OCI-LY1 (cell line): ENCODE measurements around the gene KATNIP.

Experiments
- H2AFZ ChIP-seq: fragments of 200-600 bp; sonication (generic), shearing (Covaris generic); 2 replicates; pipeline ENCODE4 v1.6.0; 2014; ENCODE audit warnings: antibody characterized with exemption, mild to moderate bottlenecking, low read length
- H3F3A ChIP-seq: fragments of 200-600 bp; sonication (generic), shearing (Covaris generic); 2 replicates; pipeline ENCODE4 v1.6.0; 2014; ENCODE audit warnings: mild to moderate bottlenecking, antibody characterized with exemption, low read length, moderate library complexity; ENCODE audit not compliant: insufficient read depth
- H3K27ac ChIP-seq: fragments of 200-600 bp; sonication (generic); 2 replicates; pipeline ENCODE4 v1.5.1; 2014; ENCODE audit warnings: low read length, mixed run types, mild to moderate bottlenecking, low read depth; ENCODE audit not compliant: poor library complexity, severe bottlenecking
- H3K27me3 ChIP-seq: fragments of 200-600 bp; sonication (generic); 2 replicates; pipeline ENCODE4 v1.6.0; 2014; ENCODE audit warnings: antibody characterized with exemption, mild to moderate bottlenecking, low read length, moderate library complexity; ENCODE audit not compliant: insufficient read depth
- H3K36me3 ChIP-seq: fragments of 200-600 bp; sonication (generic); 2 replicates; pipeline ENCODE4 v1.6.1; 2014; ENCODE audit warnings: mild to moderate bottlenecking, antibody characterized with exemption, low read length, moderate library complexity, mixed read lengths; ENCODE audit not compliant: insufficient read depth
- H3K4me1 ChIP-seq: fragments of 200-600 bp; sonication (generic); 2 replicates; pipeline ENCODE4 v1.5.1; 2014; ENCODE audit warnings: mild to moderate bottlenecking, low read length, moderate library complexity; ENCODE audit not compliant: insufficient read depth, severe bottlenecking
- H3K4me2 ChIP-seq: fragments of 200-600 bp; sonication (generic), shearing (Covaris generic); 2 replicates; pipeline ENCODE4 v1.6.1; 2014; ENCODE audit warnings: low read length
- H3K4me3 ChIP-seq: fragments of 200-600 bp; sonication (generic); 2 replicates; pipeline ENCODE4 v1.5.1; 2014; ENCODE audit warnings: low read length, low read depth, mild to moderate bottlenecking, mixed read lengths; ENCODE audit not compliant: poor library complexity, severe bottlenecking
- H3K79me2 ChIP-seq: fragments of 200-600 bp; shearing (Covaris generic); 2 replicates; pipeline ENCODE4 v1.6.1; 2016; ENCODE audit warnings: mixed run types, low read length, mixed read lengths; ENCODE audit not compliant: insufficient read depth
- H3K9ac ChIP-seq: fragments of 200-600 bp; sonication (generic), shearing (Covaris generic); 2 replicates; pipeline ENCODE4 v1.6.1; 2014; ENCODE audit warnings: mild to moderate bottlenecking, low read length, mixed read lengths
- H3K9me2 ChIP-seq: fragments of 200-600 bp; sonication (generic), shearing (Covaris generic); 2 replicates; pipeline ENCODE4 v1.6.1; 2014; ENCODE audit warnings: low read depth, mild to moderate bottlenecking, low read length, mixed read lengths
- H3K9me3 ChIP-seq: fragments of 200-600 bp; shearing (Covaris generic); 2 replicates; pipeline ENCODE4 v1.6.1; 2014; ENCODE audit warnings: low read length, mixed read lengths
- H4K20me1 ChIP-seq: fragments of 200-600 bp; sonication (generic), shearing (Covaris generic); 2 replicates; pipeline ENCODE4 v1.6.0; 2016; ENCODE audit warnings: mild to moderate bottlenecking, low read length; ENCODE audit not compliant: insufficient read depth
- EZH2 ChIP-seq: fragments of 200-600 bp; sonication (generic), shearing (Covaris generic); IDR thresholded peaks from 2 replicates; pipeline ENCODE4 v1.8.0; 2017; ENCODE audit warnings: borderline replicate concordance, mixed run types, mild to moderate bottlenecking, antibody characterized with exemption, low read length, moderate library complexity, mixed read lengths
- TF ChIP-seq, protein P1 (sequence below): fragments of 200-600 bp; sonication (generic), shearing (Covaris generic); IDR thresholded peaks from 2 replicates; pipeline ENCODE4 v1.5.1; 2017; ENCODE audit warnings: mild to moderate bottlenecking, antibody characterized with exemption, low read length, moderate library complexity, mixed read lengths

The KATNIP gene

DNA sequence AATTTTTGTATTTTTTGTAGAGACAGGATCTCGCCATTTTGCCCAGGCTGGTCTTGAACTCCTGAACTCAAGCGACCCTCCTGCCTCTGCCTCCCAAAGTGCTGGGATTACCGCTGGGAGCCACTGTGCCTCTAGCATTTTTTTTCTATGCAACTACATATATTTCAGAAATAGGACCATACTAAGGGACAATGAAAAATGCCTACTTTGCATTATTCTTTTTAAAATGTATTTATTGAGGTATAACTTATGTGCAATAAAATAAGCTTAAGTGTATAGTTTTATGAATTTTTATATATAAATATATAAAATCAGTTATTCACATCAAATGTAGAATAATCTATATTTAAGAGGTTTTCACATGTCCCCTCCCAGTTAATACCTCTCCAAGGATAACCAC is 38.1 kb downstream of the KATNIP start:
- Histone ChIP-seq H3F3A (no peaks in the 10 kb centered on the region), H2AFZ (no peak overlapping the region)

DNA sequence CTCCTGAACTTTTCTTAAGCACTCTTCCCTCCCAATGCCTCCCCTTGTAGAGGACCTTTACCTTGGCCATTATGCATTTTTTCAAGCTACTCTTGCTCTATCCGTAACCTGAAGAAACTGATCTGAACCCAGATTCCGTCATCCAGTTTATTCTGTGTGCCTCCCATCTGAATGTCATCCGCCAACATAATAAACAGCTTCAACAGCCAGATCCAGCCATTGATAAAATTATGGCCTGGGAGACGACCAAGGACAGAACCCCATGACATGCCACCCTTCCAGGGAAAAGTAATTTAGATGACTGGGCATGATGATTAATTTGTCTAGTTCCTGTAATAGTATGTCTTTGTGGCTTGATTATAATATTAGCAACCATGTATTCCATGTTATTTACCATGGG is 41.9 kb downstream of the KATNIP start:
- Histone ChIP-seq H3K27ac (no peak overlapping the region), H4K20me1 (no peaks in the 10 kb centered on the region), H3K4me3 (no peak overlapping the region), H3K27me3 (no peaks in the 10 kb centered on the region), H3F3A (no peaks in the 10 kb centered on the region), H3K9me2 (no peaks in the 10 kb centered on the region), H2AFZ (no peak overlapping the region), H3K9ac (no peak overlapping the region), H3K79me2 (no peaks in the 10 kb centered on the region), H3K9me3 (peaks cover 4% of the 10 kb centered on the region; the same call in 1 of the 2 replicates), H3K36me3 (no peaks in the 10 kb centered on the region), H3K4me2 (no peak overlapping the region), H3K4me1 (no peaks in the 10 kb centered on the region)
- no peak for TF ChIP-seq EZH2
- TF ChIP-seq, protein P1, sequence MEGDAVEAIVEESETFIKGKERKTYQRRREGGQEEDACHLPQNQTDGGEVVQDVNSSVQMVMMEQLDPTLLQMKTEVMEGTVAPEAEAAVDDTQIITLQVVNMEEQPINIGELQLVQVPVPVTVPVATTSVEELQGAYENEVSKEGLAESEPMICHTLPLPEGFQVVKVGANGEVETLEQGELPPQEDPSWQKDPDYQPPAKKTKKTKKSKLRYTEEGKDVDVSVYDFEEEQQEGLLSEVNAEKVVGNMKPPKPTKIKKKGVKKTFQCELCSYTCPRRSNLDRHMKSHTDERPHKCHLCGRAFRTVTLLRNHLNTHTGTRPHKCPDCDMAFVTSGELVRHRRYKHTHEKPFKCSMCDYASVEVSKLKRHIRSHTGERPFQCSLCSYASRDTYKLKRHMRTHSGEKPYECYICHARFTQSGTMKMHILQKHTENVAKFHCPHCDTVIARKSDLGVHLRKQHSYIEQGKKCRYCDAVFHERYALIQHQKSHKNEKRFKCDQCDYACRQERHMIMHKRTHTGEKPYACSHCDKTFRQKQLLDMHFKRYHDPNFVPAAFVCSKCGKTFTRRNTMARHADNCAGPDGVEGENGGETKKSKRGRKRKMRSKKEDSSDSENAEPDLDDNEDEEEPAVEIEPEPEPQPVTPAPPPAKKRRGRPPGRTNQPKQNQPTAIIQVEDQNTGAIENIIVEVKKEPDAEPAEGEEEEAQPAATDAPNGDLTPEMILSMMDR, result no peak

More for the DNA sequence above, 38.1 kb downstream of the KATNIP start:
- Histone ChIP-seq H4K20me1 (no peaks in the 10 kb centered on the region), H3K9me3 (peaks cover 4% of the 10 kb centered on the region; the same call in 1 of the 2 replicates), H3K9me2 (no peaks in the 10 kb centered on the region), H3K9ac (no peak overlapping the region), H3K27me3 (no peaks in the 10 kb centered on the region), H3K4me1 (no peaks in the 10 kb centered on the region), H3K36me3 (no peaks in the 10 kb centered on the region), H3K27ac (no peak overlapping the region), H3K4me2 (no peak overlapping the region), H3K4me3 (no peak overlapping the region), H3K79me2 (no peaks in the 10 kb centered on the region)
- TF ChIP-seq, protein P1, result no peak
- no peak for TF ChIP-seq EZH2

DNA sequence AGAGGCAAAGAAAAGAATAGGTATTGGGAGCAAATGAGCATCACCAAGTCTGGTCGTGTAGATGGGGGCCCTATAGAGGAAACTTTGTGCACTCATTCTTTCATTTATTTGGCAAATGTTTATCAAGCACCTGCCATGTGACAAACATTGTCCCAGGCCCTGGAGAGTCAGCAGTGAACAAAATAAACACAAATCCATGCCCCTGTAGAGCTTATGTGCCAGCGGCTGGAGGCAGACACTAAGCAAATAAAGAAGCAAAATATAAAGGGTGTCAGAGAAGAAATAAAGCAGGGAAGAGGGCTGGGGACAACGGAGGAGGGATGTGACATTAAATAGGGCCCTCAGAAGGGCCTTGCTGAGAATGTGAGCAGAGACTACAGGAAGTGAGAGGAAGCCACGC is 45.5 kb downstream of the KATNIP start:
- Histone ChIP-seq H3K9me3 (no peaks in the 10 kb centered on the region), H3K4me2 (no peak overlapping the region), H2AFZ (no peak overlapping the region), H3K79me2 (no peaks in the 10 kb centered on the region), H3K4me1 (no peaks in the 10 kb centered on the region), H3K9me2 (no peaks in the 10 kb centered on the region), H3F3A (no peaks in the 10 kb centered on the region), H3K36me3 (no peaks in the 10 kb centered on the region), H3K27me3 (no peaks in the 10 kb centered on the region), H4K20me1 (no peaks in the 10 kb centered on the region), H3K27ac (no peak overlapping the region), H3K4me3 (no peak overlapping the region), H3K9ac (no peak overlapping the region)
- TF ChIP-seq, protein P1, result no peak
- TF ChIP-seq EZH2, result no peak
